HepG2 (cell line): ENCODE measurements around the gene LRIG1. TPM values are rescaled to one million over a fixed set of nuclear protein-coding genes. Genes with fewer than 3 reads are reported as not detected.

ENCODE experiments used
- ARID2 ChIP-seq: sonication (generic); formaldehyde crosslinking; IDR thresholded peaks from 2 replicates; pipeline ENCODE4 v1.8.1; 2022; ENCODE audit warnings: mild to moderate bottlenecking, missing genetic modification reagents, borderline replicate concordance
- CEBPG ChIP-seq: IDR thresholded peaks from 2 replicates; pipeline ENCODE4 v1.6.1; 2016
- EP300 ChIP-seq, 3 experiments: sonication (generic) in 1 of 3; formaldehyde crosslinking in 1 of 3; IDR thresholded peaks; 2 replicates each; pipeline versions ENCODE4 v1.5.1 to v1.6.1; 2011 to 2020; ENCODE audit warnings: low read depth in 2 of 3, low read length in 2 of 3, borderline replicate concordance in 1 of 3, improper control_type of control experiment in 1 of 3, mild to moderate bottlenecking in 1 of 3, missing genetic modification reagents in 1 of 3, moderate library complexity in 1 of 3
- IRF2 ChIP-seq: IDR thresholded peaks from 2 replicates; pipeline ENCODE4 v1.6.1; 2018; ENCODE audit warnings: missing genetic modification reagents, missing compliant biosample characterization
- NFE2 ChIP-seq: sonication (generic); formaldehyde crosslinking; IDR thresholded peaks from 2 replicates; pipeline ENCODE4 v1.4.0; 2020; ENCODE audit warnings: missing genetic modification reagents
- POLR2A ChIP-seq, 2 experiments: IDR thresholded peaks; 2 replicates each; pipeline ENCODE4 v1.6.1; 2011; ENCODE audit warnings: low read depth in 2 of 2, low read length in 2 of 2, mild to moderate bottlenecking in 1 of 2, moderate library complexity in 1 of 2; ENCODE audit not compliant: insufficient read depth in 1 of 2
- RBM39 ChIP-seq: fragments of 200-400 bp; formaldehyde crosslinking; IDR thresholded peaks from one replicate; pipeline ENCODE4 v1.6.1; 2018; ENCODE audit warnings: antibody characterized with exemption, mild to moderate bottlenecking, low read depth, low read length; ENCODE audit not compliant: poor library complexity, severe bottlenecking
- RXRB ChIP-seq: IDR thresholded peaks from 2 replicates; pipeline ENCODE4 v1.6.1; 2016; ENCODE audit warnings: borderline replicate concordance, missing genetic modification reagents, missing compliant biosample characterization
- ZNF124 ChIP-seq: sonication (generic); formaldehyde crosslinking; IDR thresholded peaks from 2 replicates; pipeline ENCODE4 v1.4.0; 2020; ENCODE audit warnings: missing genetic modification reagents
- ZNF136 ChIP-seq: sonication (generic); formaldehyde crosslinking; IDR thresholded peaks from 2 replicates; pipeline ENCODE4 v1.8.1; 2022; ENCODE audit warnings: low read depth, mild to moderate bottlenecking, moderate library complexity, missing genetic modification reagents
- ZNF230 ChIP-seq: sonication (generic); formaldehyde crosslinking; IDR thresholded peaks from 2 replicates; pipeline ENCODE4 v1.4.0; 2020; ENCODE audit warnings: mild to moderate bottlenecking, missing genetic modification reagents
- ZNF24 ChIP-seq: fragments of 450-650 bp; IDR thresholded peaks from 2 replicates; pipeline ENCODE4 v1.6.1; 2017; ENCODE audit warnings: antibody characterized with exemption, mild to moderate bottlenecking
- ZNF335 ChIP-seq: sonication (generic); formaldehyde crosslinking; IDR thresholded peaks from 2 replicates; pipeline ENCODE4 v1.4.0; 2020; ENCODE audit warnings: missing genetic modification reagents
- ZNF720 ChIP-seq: sonication (generic); formaldehyde crosslinking; IDR thresholded peaks from 2 replicates; pipeline ENCODE4 v1.4.0; 2020; ENCODE audit warnings: missing genetic modification reagents
- polyA plus RNA-seq, 8 experiments: library from polyadenylated mRNA; depleted of rRNA in 3 of 8; stranded (reverse) in 7 of 8; unstranded in 1 of 8; fragments of >200 nt; fragmentation: Illumina TruSeq in 4 of 8; extraction: Trizol in 4 of 8; gene quantifications; 2 replicates each; pipeline versions ENCODE4 v1.2.1 to v1.2.3, GENCODE V29; 2011 to 2016; ENCODE audit warnings: low read depth in 4 of 8, missing spikeins in 1 of 8, mixed read lengths in 1 of 8; ENCODE audit not compliant: insufficient read depth in 1 of 8
- total RNA-seq, 5 experiments: library from RNA; depleted of rRNA; stranded (reverse); fragments of >200 nt; fragmentation: Illumina TruSeq; extraction: Trizol; gene quantifications; 2 replicates each; pipeline ENCODE4 v1.2.3, GENCODE V29; 2016; ENCODE audit warnings: low read depth in 1 of 5
- TF ChIP-seq, protein P1 (sequence below): IDR thresholded peaks from 2 replicates; pipeline ENCODE4 v1.6.1; 2016; ENCODE audit warnings: low read depth
- TF ChIP-seq, protein P2 (sequence below): IDR thresholded peaks from 2 replicates; pipeline ENCODE4 v1.6.1; 2012; ENCODE audit warnings: low read depth, low read length, improper control_type of control experiment
- TF ChIP-seq, protein P3 (sequence below): sonication (generic); formaldehyde crosslinking; IDR thresholded peaks from 2 replicates; pipeline ENCODE4 v1.4.0; 2020; ENCODE audit warnings: missing genetic modification reagents, borderline replicate concordance
- TF ChIP-seq, protein P4 (sequence below): sonication (generic); formaldehyde crosslinking; IDR thresholded peaks from 2 replicates; pipeline ENCODE4 v1.5.1; 2020; ENCODE audit warnings: missing genetic modification reagents, mild to moderate bottlenecking, borderline replicate concordance
- TF ChIP-seq, protein P5 (sequence below): sonication (generic); formaldehyde crosslinking; IDR thresholded peaks from 2 replicates; pipeline ENCODE4 v1.9.0; 2021; ENCODE audit warnings: missing genetic modification reagents, borderline replicate concordance
- TF ChIP-seq, protein P6 (sequence below): sonication (generic); formaldehyde crosslinking; IDR thresholded peaks from 2 replicates; pipeline ENCODE4 v1.5.1; 2020; ENCODE audit warnings: mild to moderate bottlenecking, missing genetic modification reagents, moderate library complexity

LRIG1 gene
- total and polyA plus RNA-seq, 2 of the 13 experiments (the other 11 are each of a cell fraction or from before 2014, with no cell fraction given): 17.8 to 24.8 TPM

DNA sequence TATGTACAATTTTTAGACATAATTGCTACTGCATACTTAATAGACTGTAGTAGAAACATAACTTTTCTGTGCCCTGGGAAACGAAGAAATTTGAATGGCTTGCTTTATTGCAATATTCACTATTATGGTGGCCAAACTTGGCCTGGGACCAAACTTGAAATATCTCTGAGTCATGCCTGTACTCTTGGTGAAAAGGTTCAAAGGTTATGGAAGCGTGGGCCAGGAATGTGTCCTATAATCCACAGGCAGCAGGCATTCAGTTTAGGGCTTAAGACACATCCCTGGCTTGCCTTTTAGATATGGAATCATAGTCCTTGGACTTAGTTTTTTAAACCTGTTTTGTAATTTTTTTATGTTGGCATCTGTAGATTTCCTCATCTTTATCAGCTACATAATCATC is 124.3 kb downstream of the LRIG1 start (continued):
- TF ChIP-seq, protein P1, sequence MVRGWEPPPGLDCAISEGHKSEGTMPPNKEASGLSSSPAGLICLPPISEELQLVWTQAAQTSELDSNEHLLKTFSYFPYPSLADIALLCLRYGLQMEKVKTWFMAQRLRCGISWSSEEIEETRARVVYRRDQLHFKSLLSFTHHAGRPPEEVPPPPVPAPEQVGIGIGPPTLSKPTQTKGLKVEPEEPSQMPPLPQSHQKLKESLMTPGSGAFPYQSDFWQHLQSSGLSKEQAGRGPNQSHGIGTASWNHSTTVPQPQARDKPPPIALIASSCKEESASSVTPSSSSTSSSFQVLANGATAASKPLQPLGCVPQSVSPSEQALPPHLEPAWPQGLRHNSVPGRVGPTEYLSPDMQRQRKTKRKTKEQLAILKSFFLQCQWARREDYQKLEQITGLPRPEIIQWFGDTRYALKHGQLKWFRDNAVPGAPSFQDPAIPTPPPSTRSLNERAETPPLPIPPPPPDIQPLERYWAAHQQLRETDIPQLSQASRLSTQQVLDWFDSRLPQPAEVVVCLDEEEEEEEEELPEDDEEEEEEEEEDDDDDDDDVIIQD: peak; percentile 95
- TF ChIP-seq CEBPG (CRISPR knock-in tag) (peak; percentile 57; the same call in 1 of the 2 replicates), ZNF124 (CRISPR knock-in tag) (no peak), ZNF230 (no peak), POLR2A (IDR thresholded peaks at IDR 0.05; ENCODE audit: insufficient read depth in 1 of 2, low read depth in 2 of 2, low read length in 2 of 2) (no peak), NFE2 (peak; percentile 62; the same call in 1 of the 2 replicates), ZNF720 (CRISPR knock-in tag) (no peak), RXRB (CRISPR knock-in tag) (0 out of 2 replicates have a peak, but pooled peaks have one; percentile 19), ZNF136 (CRISPR knock-in tag) (0 out of 2 replicates have a peak, but pooled peaks have one; percentile 35), ZNF24 (0 out of 2 replicates have a peak, but pooled peaks have one; percentile 18), RBM39 (no peak), EP300 (IDR thresholded peaks at IDR 0.05; ENCODE audit: low read depth in 2 of 2, low read length in 2 of 2) (peak in 1 of 2 experiments; percentile 63; a peak in 2 of 4 replicates), EP300 (CRISPR knock-in tag; IDR thresholded peaks at IDR 0.05; ENCODE audit: borderline replicate concordance) (no peak), ARID2 (CRISPR knock-in tag) (no peak), IRF2 (no peak), ZNF335 (CRISPR knock-in tag) (no peak)
- TF ChIP-seq, protein P2, sequence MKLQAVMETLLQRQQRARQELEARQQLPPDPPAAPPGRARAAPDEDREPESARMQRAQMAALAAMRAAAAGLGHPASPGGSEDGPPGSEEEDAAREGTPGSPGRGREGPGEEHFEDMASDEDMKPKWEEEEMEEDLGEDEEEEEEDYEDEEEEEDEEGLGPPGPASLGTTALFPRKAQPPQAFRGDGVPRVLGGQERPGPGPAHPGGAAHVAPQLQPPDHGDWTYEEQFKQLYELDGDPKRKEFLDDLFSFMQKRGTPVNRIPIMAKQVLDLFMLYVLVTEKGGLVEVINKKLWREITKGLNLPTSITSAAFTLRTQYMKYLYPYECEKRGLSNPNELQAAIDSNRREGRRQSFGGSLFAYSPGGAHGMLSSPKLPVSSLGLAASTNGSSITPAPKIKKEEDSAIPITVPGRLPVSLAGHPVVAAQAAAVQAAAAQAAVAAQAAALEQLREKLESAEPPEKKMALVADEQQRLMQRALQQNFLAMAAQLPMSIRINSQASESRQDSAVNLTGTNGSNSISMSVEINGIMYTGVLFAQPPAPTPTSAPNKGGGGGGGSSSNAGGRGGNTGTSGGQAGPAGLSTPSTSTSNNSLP: no peak; the same call in 1 of the 2 replicates
- TF ChIP-seq, protein P3, sequence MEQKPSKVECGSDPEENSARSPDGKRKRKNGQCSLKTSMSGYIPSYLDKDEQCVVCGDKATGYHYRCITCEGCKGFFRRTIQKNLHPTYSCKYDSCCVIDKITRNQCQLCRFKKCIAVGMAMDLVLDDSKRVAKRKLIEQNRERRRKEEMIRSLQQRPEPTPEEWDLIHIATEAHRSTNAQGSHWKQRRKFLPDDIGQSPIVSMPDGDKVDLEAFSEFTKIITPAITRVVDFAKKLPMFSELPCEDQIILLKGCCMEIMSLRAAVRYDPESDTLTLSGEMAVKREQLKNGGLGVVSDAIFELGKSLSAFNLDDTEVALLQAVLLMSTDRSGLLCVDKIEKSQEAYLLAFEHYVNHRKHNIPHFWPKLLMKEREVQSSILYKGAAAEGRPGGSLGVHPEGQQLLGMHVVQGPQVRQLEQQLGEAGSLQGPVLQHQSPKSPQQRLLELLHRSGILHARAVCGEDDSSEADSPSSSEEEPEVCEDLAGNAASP: no peak
- TF ChIP-seq, protein P4, sequence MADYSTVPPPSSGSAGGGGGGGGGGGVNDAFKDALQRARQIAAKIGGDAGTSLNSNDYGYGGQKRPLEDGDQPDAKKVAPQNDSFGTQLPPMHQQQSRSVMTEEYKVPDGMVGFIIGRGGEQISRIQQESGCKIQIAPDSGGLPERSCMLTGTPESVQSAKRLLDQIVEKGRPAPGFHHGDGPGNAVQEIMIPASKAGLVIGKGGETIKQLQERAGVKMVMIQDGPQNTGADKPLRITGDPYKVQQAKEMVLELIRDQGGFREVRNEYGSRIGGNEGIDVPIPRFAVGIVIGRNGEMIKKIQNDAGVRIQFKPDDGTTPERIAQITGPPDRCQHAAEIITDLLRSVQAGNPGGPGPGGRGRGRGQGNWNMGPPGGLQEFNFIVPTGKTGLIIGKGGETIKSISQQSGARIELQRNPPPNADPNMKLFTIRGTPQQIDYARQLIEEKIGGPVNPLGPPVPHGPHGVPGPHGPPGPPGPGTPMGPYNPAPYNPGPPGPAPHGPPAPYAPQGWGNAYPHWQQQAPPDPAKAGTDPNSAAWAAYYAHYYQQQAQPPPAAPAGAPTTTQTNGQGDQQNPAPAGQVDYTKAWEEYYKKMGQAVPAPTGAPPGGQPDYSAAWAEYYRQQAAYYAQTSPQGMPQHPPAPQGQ (CRISPR knock-in tag): no peak
- TF ChIP-seq, protein P5, sequence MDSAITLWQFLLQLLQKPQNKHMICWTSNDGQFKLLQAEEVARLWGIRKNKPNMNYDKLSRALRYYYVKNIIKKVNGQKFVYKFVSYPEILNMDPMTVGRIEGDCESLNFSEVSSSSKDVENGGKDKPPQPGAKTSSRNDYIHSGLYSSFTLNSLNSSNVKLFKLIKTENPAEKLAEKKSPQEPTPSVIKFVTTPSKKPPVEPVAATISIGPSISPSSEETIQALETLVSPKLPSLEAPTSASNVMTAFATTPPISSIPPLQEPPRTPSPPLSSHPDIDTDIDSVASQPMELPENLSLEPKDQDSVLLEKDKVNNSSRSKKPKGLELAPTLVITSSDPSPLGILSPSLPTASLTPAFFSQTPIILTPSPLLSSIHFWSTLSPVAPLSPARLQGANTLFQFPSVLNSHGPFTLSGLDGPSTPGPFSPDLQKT: no peak
- TF ChIP-seq, protein P6, sequence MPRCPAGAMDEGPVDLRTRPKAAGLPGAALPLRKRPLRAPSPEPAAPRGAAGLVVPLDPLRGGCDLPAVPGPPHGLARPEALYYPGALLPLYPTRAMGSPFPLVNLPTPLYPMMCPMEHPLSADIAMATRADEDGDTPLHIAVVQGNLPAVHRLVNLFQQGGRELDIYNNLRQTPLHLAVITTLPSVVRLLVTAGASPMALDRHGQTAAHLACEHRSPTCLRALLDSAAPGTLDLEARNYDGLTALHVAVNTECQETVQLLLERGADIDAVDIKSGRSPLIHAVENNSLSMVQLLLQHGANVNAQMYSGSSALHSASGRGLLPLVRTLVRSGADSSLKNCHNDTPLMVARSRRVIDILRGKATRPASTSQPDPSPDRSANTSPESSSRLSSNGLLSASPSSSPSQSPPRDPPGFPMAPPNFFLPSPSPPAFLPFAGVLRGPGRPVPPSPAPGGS (CRISPR knock-in tag): no peak
